ENCODE data around the gene ENPEP.

- TF ChIP-seq CTCF (IDR thresholded peaks at IDR 0.05; ENCODE audit: poor library complexity): no peak
- TF ChIP-seq EZH2 (IDR thresholded peaks at IDR 0.05; ENCODE audit: borderline replicate concordance): no peak
- no peak for TF ChIP-seq EZH2phosphoT487 (IDR thresholded peaks at IDR 0.05; ENCODE audit: low read depth, severe bottlenecking, unreplicated experiment)
Observed at GRCh38 chr4:110533940-110534339, 58.0 kb downstream of the ENPEP start.

Data from hepatocyte (in vitro differentiated cells).